ENCODE data around the gene APEX2.

DNA sequence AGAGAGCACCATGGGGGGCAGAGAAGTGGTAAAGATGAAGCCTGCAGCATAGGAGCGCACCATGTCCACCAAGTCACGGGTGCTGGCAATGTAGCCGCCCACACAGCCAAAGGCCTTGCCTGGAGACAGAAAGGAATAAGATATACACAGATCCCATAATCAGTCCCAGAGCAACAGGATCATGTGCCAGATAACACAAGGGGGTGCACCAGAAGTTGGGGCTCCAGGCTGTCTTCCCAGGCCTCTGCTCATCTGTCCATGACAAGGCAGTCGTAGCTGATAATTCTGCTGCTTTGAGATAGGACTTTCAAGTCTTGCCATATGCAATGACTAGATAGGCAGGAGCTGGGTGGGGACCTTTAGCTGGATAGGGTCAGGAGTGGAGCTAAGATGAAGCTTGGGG lies 14.7 kb downstream of the APEX2 start:
- TF ChIP-seq POLR2A (IDR thresholded peaks at IDR 0.05; ENCODE audit: low read depth), result no peak
- TF ChIP-seq CTCF (IDR thresholded peaks at IDR 0.05), result no peak
- no peak for TF ChIP-seq EP300 (IDR thresholded peaks at IDR 0.05)

Data from esophagus muscularis mucosa (tissue), 4 donors.